Astrocyte (in vitro differentiated cells and primary cell): ENCODE data around the gene MGAT5. TPM values are rescaled to one million over a fixed set of nuclear protein-coding genes. Genes with fewer than 3 reads are reported as not detected.

Experiments used
- DNase-seq: peaks from one replicate; pipeline ENCODE4 v3.0.0-alpha.2; 2010; ENCODE audit warnings: low read depth
- FAIRE-seq: peaks from 2 replicates; lab custom pipeline; 2011; peaks lifted over from hg19 to GRCh38; lab: Jason Lieb, UNC
- H2AFZ ChIP-seq: 2 replicates; pipeline ENCODE4 v1.6.0; 2012; ENCODE audit warnings: low read depth, low read length, inconsistent platforms
- H3K27ac ChIP-seq: 2 replicates; pipeline ENCODE4 v1.5.1; 2011; ENCODE audit warnings: low read depth, low read length, inconsistent platforms
- H3K27me3 ChIP-seq: 2 replicates; pipeline ENCODE4 v1.6.0; 2011; ENCODE audit warnings: low read length, inconsistent platforms; ENCODE audit not compliant: insufficient read depth
- H3K36me3 ChIP-seq: 2 replicates; pipeline ENCODE4 v1.5.1; 2011; ENCODE audit warnings: low read length, inconsistent platforms; ENCODE audit not compliant: insufficient read depth
- H3K4me1 ChIP-seq: 2 replicates; pipeline ENCODE4 v1.5.1; 2011; ENCODE audit warnings: low read length, inconsistent platforms; ENCODE audit not compliant: insufficient read depth
- H3K4me2 ChIP-seq: 2 replicates; pipeline ENCODE4 v1.6.0; 2012; ENCODE audit warnings: low read length, inconsistent platforms
- H3K4me3 ChIP-seq: 2 replicates; pipeline ENCODE4 v1.5.1; 2011; ENCODE audit warnings: low read depth, mild to moderate bottlenecking, low read length, inconsistent platforms; ENCODE audit not compliant: insufficient read depth
- H3K79me2 ChIP-seq: 2 replicates; pipeline ENCODE4 v1.6.0; 2012; ENCODE audit warnings: mild to moderate bottlenecking, low read length, inconsistent platforms; ENCODE audit not compliant: insufficient read depth
- H3K9ac ChIP-seq: 2 replicates; pipeline ENCODE4 v1.6.0; 2012; ENCODE audit warnings: mild to moderate bottlenecking, low read length, inconsistent platforms
- H3K9me3 ChIP-seq: 2 replicates; pipeline ENCODE4 v1.5.1; 2012; ENCODE audit warnings: low read depth, mild to moderate bottlenecking, low read length, inconsistent platforms; ENCODE audit not compliant: insufficient read depth
- H4K20me1 ChIP-seq: 2 replicates; pipeline ENCODE4 v1.6.0; 2012; ENCODE audit warnings: low read length, inconsistent platforms; ENCODE audit not compliant: insufficient read depth
- H3K27ac Mint-ChIP-seq: one replicate; pipeline ENCODE4 v1.8.0; 2021; ENCODE audit warnings: mild to moderate bottlenecking, mixed read lengths; ENCODE audit not compliant: unreplicated experiment
- H3K27me3 Mint-ChIP-seq: one replicate; pipeline ENCODE4 v1.8.0; 2021; ENCODE audit warnings: low read depth, mixed read lengths; ENCODE audit not compliant: unreplicated experiment
- H3K36me3 Mint-ChIP-seq: one replicate; pipeline ENCODE4 v1.8.0; 2021; ENCODE audit warnings: low read depth, mixed read lengths; ENCODE audit not compliant: unreplicated experiment
- H3K4me1 Mint-ChIP-seq: one replicate; pipeline ENCODE4 v1.8.0; 2021; ENCODE audit warnings: low read depth, mixed read lengths; ENCODE audit not compliant: unreplicated experiment
- H3K4me3 Mint-ChIP-seq: one replicate; pipeline ENCODE4 v1.8.0; 2021; ENCODE audit warnings: mild to moderate bottlenecking, moderate library complexity, mixed read lengths; ENCODE audit not compliant: unreplicated experiment
- H3K9me3 Mint-ChIP-seq: one replicate; pipeline ENCODE4 v1.8.0; 2021; ENCODE audit warnings: mild to moderate bottlenecking, mixed read lengths; ENCODE audit not compliant: unreplicated experiment
- EZH2 ChIP-seq: IDR thresholded peaks from 2 replicates; pipeline ENCODE4 v1.6.1; 2012; ENCODE audit warnings: mild to moderate bottlenecking, low read length, inconsistent platforms; ENCODE audit not compliant: insufficient read depth
- total RNA-seq: library from RNA; stranded (reverse); gene quantifications from 2 replicates; pipeline ENCODE4 v1.2.1, GENCODE V29; 2021
- TF ChIP-seq, protein P1 (sequence below): IDR thresholded peaks from 2 replicates; pipeline ENCODE4 v1.5.1; 2011; ENCODE audit warnings: low read depth, mild to moderate bottlenecking, inconsistent platforms, low read length, moderate library complexity; ENCODE audit not compliant: insufficient read depth

Gene MGAT5
- total RNA-seq, 1 donor from 2014 or later, result 80.2 TPM

DNA sequence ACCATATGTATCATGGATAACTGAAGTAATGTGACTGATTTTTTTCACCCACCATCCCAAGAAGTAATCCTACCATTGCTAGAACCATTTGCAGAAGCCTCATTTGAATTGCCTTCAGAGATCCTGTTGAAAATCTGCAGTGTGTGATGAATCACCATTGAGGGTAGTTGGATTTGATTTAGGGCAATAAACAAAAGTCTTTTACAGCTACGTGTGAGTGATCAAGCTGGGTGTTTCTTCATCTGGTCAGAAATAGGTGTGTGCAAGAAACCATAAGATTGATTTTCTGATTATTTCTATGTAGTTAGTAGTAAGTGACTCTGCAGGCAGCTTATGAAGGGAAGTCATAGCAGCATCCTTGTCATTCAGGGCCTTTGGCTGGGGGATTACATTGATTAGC lies 159.6 kb downstream of the MGAT5 start:
- Histone ChIP-seq H3K4me1 (peaks cover 23% of the 10 kb centered on the region), H3K4me2 (no peak overlapping the region), H3K4me3 (no peak overlapping the region), H3K27me3 (no peaks in the 10 kb centered on the region), H3K9me3 (no peaks in the 10 kb centered on the region), H3K79me2 (no peaks in the 10 kb centered on the region), H2AFZ (no peak overlapping the region), H3K9ac (no peak overlapping the region), H3K36me3 (no peaks in the 10 kb centered on the region), H4K20me1 (no peaks in the 10 kb centered on the region), H3K27ac (no peak overlapping the region)
- Mint-ChIP-seq H3K9me3 (no peaks in the 10 kb centered on the region), H3K27ac (no peak overlapping the region), H3K4me3 (no peak overlapping the region), H3K27me3 (no peaks in the 10 kb centered on the region), H3K36me3 (peaks cover 3% of the 10 kb centered on the region), H3K4me1 (peaks cover 31% of the 10 kb centered on the region)
- no peak for TF ChIP-seq EZH2
- TF ChIP-seq, protein P1, sequence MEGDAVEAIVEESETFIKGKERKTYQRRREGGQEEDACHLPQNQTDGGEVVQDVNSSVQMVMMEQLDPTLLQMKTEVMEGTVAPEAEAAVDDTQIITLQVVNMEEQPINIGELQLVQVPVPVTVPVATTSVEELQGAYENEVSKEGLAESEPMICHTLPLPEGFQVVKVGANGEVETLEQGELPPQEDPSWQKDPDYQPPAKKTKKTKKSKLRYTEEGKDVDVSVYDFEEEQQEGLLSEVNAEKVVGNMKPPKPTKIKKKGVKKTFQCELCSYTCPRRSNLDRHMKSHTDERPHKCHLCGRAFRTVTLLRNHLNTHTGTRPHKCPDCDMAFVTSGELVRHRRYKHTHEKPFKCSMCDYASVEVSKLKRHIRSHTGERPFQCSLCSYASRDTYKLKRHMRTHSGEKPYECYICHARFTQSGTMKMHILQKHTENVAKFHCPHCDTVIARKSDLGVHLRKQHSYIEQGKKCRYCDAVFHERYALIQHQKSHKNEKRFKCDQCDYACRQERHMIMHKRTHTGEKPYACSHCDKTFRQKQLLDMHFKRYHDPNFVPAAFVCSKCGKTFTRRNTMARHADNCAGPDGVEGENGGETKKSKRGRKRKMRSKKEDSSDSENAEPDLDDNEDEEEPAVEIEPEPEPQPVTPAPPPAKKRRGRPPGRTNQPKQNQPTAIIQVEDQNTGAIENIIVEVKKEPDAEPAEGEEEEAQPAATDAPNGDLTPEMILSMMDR, result no peak
- FAIRE-seq, result no peak
- peak; percentile 47 for DNase-seq

GRCh38 chr2:134413912-134414311 lies 160.0 kb downstream of the MGAT5 start:
- no peaks in the 10 kb centered on the region for H3K27me3 Mint-ChIP-seq
- H3K9ac ChIP-seq, result no peak overlapping the region
- H3K4me1 Mint-ChIP-seq, result peaks cover 28% of the 10 kb centered on the region
- peaks cover 19% of the 10 kb centered on the region for H3K4me1 ChIP-seq
- no peaks in the 10 kb centered on the region for H3K9me3 ChIP-seq
- no peaks in the 10 kb centered on the region for H3K27me3 ChIP-seq
- no peak overlapping the region for H3K4me3 Mint-ChIP-seq
- no peaks in the 10 kb centered on the region for H4K20me1 ChIP-seq
- no peaks in the 10 kb centered on the region for H3K9me3 Mint-ChIP-seq
- peaks cover 4% of the 10 kb centered on the region for H3K36me3 Mint-ChIP-seq
- no peak for DNase-seq
- no peak overlapping the region for H3K27ac ChIP-seq
- no peaks in the 10 kb centered on the region for H3K79me2 ChIP-seq
- H2AFZ ChIP-seq, result no peak overlapping the region
- TF ChIP-seq EZH2, result no peak
- TF ChIP-seq, protein P1, result no peak
- H3K4me2 ChIP-seq, result no peak overlapping the region
- no peak overlapping the region for H3K4me3 ChIP-seq
- H3K27ac Mint-ChIP-seq, result no peak overlapping the region
- no peaks in the 10 kb centered on the region for H3K36me3 ChIP-seq
- no peak for FAIRE-seq

GRCh38 chr2:134416018-134416417 lies 162.1 kb downstream of the MGAT5 start:
- H3K27ac ChIP-seq, result no peak overlapping the region
- no peak overlapping the region for H3K4me3 ChIP-seq
- no peak overlapping the region for H3K4me3 Mint-ChIP-seq
- no peaks in the 10 kb centered on the region for H3K36me3 ChIP-seq
- FAIRE-seq (no peak), DNase-seq (no peak)
- H3K4me1 Mint-ChIP-seq, result peaks cover 16% of the 10 kb centered on the region
- no peaks in the 10 kb centered on the region for H3K27me3 ChIP-seq
- no peaks in the 10 kb centered on the region for H4K20me1 ChIP-seq
- H3K9me3 Mint-ChIP-seq, result no peaks in the 10 kb centered on the region
- no peak overlapping the region for H3K27ac Mint-ChIP-seq
- no peaks in the 10 kb centered on the region for H3K9me3 ChIP-seq
- peaks cover 2% of the 10 kb centered on the region for H3K36me3 Mint-ChIP-seq
- no peak overlapping the region for H3K4me2 ChIP-seq
- no peak for TF ChIP-seq EZH2
- TF ChIP-seq, protein P1, result no peak
- no peak overlapping the region for H3K9ac ChIP-seq
- H3K27me3 Mint-ChIP-seq, result no peaks in the 10 kb centered on the region
- H3K79me2 ChIP-seq, result no peaks in the 10 kb centered on the region
- H2AFZ ChIP-seq, result no peak overlapping the region
- H3K4me1 ChIP-seq, result peaks cover 12% of the 10 kb centered on the region
